GM21515 (cell line): ENCODE measurements around the gene SLC7A14.
A peak's percentile ranks its signal among the peaks of the same experiment; 100 is the strongest.

Source experiments
- ATAC-seq: cut with Tn5 transposase; IDR thresholded peaks from one replicate; pipeline ENCODE4 v1.9.1; 2021; ENCODE audit not compliant: unreplicated experiment

SLC7A14 gene

GRCh38 chr3:170585937-170586310 is at the start of gene SLC7A14:
TSS of gene SLC7A14 (minus strand) at chr3:170586075. CDS start at chr3:170526936, 59,139 bp downstream.
- no peak for ATAC-seq

- no peak for ATAC-seq
These were observed 49.5 kb upstream of the SLC7A14 start for GRCh38 chr3:170635385-170635735.

GRCh38 chr3:170634663-170635384 is 48.9 kb upstream of the SLC7A14 start:
- ATAC-seq, result peak; percentile 67

GRCh38 chr3:170633573-170633972 is 47.7 kb upstream of the SLC7A14 start:
- no peak for ATAC-seq

- peak; percentile 87 for ATAC-seq
These were observed 46.9 kb upstream of the SLC7A14 start for GRCh38 chr3:170632780-170633179.

- ATAC-seq, result no peak
These were observed 46.0 kb upstream of the SLC7A14 start for GRCh38 chr3:170631755-170632488.

- ATAC-seq, result no peak
These were observed 37.6 kb upstream of the SLC7A14 start for GRCh38 chr3:170623524-170623923.

GRCh38 chr3:170622369-170623159 is 36.7 kb upstream of the SLC7A14 start:
- no peak for ATAC-seq

GRCh38 chr3:170621256-170621655 is 35.4 kb upstream of the SLC7A14 start:
- no peak for ATAC-seq

GRCh38 chr3:170614214-170614966 is 28.5 kb upstream of the SLC7A14 start:
- no peak for ATAC-seq

- no peak for ATAC-seq
These were observed 25.9 kb upstream of the SLC7A14 start for GRCh38 chr3:170611751-170612150.

GRCh38 chr3:170610321-170610884 is 24.5 kb upstream of the SLC7A14 start:
- ATAC-seq, result no peak

GRCh38 chr3:170608475-170608874 is 22.6 kb upstream of the SLC7A14 start:
- no peak for ATAC-seq

- ATAC-seq, result no peak
These were observed 20.8 kb upstream of the SLC7A14 start for GRCh38 chr3:170606675-170607074.

GRCh38 chr3:170605490-170605889 is 19.6 kb upstream of the SLC7A14 start:
- ATAC-seq, result no peak

- no peak for ATAC-seq
These were observed 18.1 kb upstream of the SLC7A14 start for GRCh38 chr3:170603770-170604510.

GRCh38 chr3:170602556-170602955 is 16.7 kb upstream of the SLC7A14 start:
- ATAC-seq, result no peak

- ATAC-seq, result no peak
These were observed 14.2 kb upstream of the SLC7A14 start for GRCh38 chr3:170600005-170600624.

GRCh38 chr3:170599091-170599490 is 13.2 kb upstream of the SLC7A14 start:
- ATAC-seq, result no peak

GRCh38 chr3:170598091-170598502 is 12.2 kb upstream of the SLC7A14 start:
- ATAC-seq, result no peak
